ENCODE data around the gene SPOCK1. TPM values are rescaled to one million over a fixed set of nuclear protein-coding genes. Genes with fewer than 3 reads are reported as not detected.

SPOCK1 gene
- 0.27 TPM for total RNA-seq (2021; ENCODE audit: unreplicated experiment)
- 0.14 and 0.40 TPM in 2 replicates for polyA plus RNA-seq (2012)
- percentile 7 among the genes with signal in this experiment for Bru-seq, nascent RNA
- BruChase-seq, experiment 1, labeled RNA remaining after a 6-hour chase = percentile 7 among the genes with signal in this experiment
- BruChase-seq, experiment 2, labeled RNA remaining after a 2-hour chase = percentile 7 among the genes with signal in this experiment
- long read RNA-seq = 0 reads

DNA sequence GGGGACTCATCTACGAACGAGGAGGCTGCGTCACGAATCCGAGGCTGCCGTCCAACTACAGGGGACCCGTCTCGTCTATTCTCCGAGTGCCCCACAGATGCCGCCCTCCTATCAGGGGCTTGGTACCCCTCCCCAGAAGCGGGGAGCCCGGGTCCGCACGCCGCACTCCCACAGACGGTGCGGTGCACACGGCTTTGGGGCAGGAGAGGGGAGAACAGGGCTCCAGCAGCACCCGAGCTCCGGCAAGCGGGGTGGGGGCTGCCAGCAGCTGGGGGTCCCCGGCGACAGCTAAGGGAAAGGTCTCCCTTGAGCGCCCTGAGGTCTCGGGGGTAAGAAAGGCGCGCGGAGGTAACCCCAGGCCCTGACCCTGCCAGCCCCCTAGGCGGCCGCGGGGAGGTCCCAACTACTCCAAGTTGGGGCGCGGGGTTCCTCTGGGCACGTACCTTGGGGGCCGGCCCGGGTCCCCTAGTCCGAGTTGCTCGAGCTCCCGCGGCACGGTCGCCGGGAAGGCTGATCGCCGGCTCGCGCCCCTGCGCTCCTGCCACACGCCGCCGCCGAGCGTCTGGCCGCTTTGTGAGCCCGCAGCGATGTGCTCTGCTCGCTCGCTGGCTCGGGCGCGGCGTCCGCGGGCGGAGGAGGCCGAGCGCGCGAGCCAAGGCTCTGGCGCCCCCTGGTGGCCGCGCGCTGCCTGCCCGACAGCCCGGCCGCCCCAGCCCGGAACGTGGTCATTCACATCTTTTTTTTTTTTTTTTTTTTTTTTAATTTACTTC is at the start of gene SPOCK1:
Gene SPOCK1, minus strand, starts transcription at position 591 of the 770 bp plus-strand sequence.
- POLR2A ChIA-PET = no interaction called here

More for the DNA sequence above, at the start of gene SPOCK1:
- ATAC-seq = peak; percentile 98
- no peaks in the 10 kb centered on the region for H3K9me2 ChIP-seq (ENCODE audit: insufficient read depth)
- no peaks in the 10 kb centered on the region for H3K36me3 ChIP-seq (ENCODE audit: control insufficient read depth in 1 of 2, insufficient read depth in 2 of 2, low read length in 2 of 2)
- intact Hi-C loops (cut with micrococcal nuclease) = loop anchor here (1.0 to 10.0 kb wide), 3 partner anchors 155 to 694 kb away; no protein-coding TSS in a partner anchor
- no peak within 1 kb of the TSS for H3K9ac ChIP-seq (ENCODE audit: low read length)
- no TSS peak for BruUV-seq (replicated peaks)
- H3K27ac ChIP-seq (ENCODE audit: low read depth, low read length) = no peak within 1 kb of the TSS
- DNase-seq (ENCODE audit: low read depth, low spot score) = peak; percentile 12
- peaks cover 39% of the 10 kb centered on the region for H3K27me3 ChIP-seq (ENCODE audit: insufficient read depth, low read length)
- TF ChIP-seq CBX3 (IDR thresholded peaks at IDR 0.05; ENCODE audit: low read depth) (no peak), EZH2phosphoT487 (IDR thresholded peaks at IDR 0.05; ENCODE audit: borderline replicate concordance) (no peak), JUND (IDR thresholded peaks at IDR 0.05) (no peak), RAD21 (IDR thresholded peaks at IDR 0.05; ENCODE audit: low read depth) (peak; percentile 63), CTCF (IDR thresholded peaks at IDR 0.05 in 2 of 3, conservative IDR thresholded peaks at IDR 0.05 in 1 of 3; ENCODE audit: borderline replicate concordance in 1 of 3, insufficient read depth in 1 of 3, low read depth in 2 of 3, low read length in 2 of 3) (peak; percentile 33 to 47 (median 41); a peak in 5 of 6 replicates)
- TF ChIP-seq, protein P1, sequence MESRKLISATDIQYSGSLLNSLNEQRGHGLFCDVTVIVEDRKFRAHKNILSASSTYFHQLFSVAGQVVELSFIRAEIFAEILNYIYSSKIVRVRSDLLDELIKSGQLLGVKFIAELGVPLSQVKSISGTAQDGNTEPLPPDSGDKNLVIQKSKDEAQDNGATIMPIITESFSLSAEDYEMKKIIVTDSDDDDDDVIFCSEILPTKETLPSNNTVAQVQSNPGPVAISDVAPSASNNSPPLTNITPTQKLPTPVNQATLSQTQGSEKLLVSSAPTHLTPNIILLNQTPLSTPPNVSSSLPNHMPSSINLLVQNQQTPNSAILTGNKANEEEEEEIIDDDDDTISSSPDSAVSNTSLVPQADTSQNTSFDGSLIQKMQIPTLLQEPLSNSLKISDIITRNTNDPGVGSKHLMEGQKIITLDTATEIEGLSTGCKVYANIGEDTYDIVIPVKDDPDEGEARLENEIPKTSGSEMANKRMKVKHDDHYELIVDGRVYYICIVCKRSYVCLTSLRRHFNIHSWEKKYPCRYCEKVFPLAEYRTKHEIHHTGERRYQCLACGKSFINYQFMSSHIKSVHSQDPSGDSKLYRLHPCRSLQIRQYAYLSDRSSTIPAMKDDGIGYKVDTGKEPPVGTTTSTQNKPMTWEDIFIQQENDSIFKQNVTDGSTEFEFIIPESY (IDR thresholded peaks at IDR 0.05; ENCODE audit: extremely low read depth, insufficient replicate concordance, low read length) = no peak
- no peaks in the 10 kb centered on the region for H3K4me1 ChIP-seq (ENCODE audit: control insufficient read depth in 1 of 2, insufficient read depth in 2 of 2, low read length in 2 of 2)
- H3K4me2 ChIP-seq (ENCODE audit: low read length) = peak within 1 kb of the TSS; percentile 47
- no peak within 1 kb of the TSS for H3K4me3 ChIP-seq (replicated peaks in 1 of 2; ENCODE audit: low read depth in 1 of 2, low read length in 2 of 2)
- H4K20me1 ChIP-seq (ENCODE audit: insufficient read depth) = no peaks in the 10 kb centered on the region
- H3K9me3 ChIP-seq (ENCODE audit: control insufficient read depth in 1 of 2, insufficient read depth in 1 of 2, low read depth in 1 of 2, low read length in 2 of 2) = no peaks in the 10 kb centered on the region
- CTCF ChIA-PET = interaction anchor here (1.0 kb wide), 1 partner anchor 179 kb away, joined by 6 read pairs; no protein-coding TSS in a partner anchor
- H3K79me2 ChIP-seq (ENCODE audit: insufficient read depth, low read length) = no peaks in the 10 kb centered on the region
- RAD21 ChIA-PET (ENCODE audit: low non-redundant PET in 1 of 2, low total read pairs in 2 of 2, uncharacterized antibody in 2 of 2, unreplicated experiment in 2 of 2) = interaction anchor here in 1 of 2 experiments (1.0 kb wide), 1 partner anchor 179 kb away, joined by 4 read pairs; no protein-coding TSS in a partner anchor
- H2AFZ ChIP-seq (ENCODE audit: low read depth, low read length, poor library complexity, severe bottlenecking) = no peak within 1 kb of the TSS

Measured in HCT116 (cell line).